Neural cell (in vitro differentiated cells): ENCODE results near the gene CACNA2D1. TPM values are rescaled to one million over a fixed set of nuclear protein-coding genes. Genes with fewer than 3 reads are reported as not detected.

ENCODE experiments used
- H2AFZ ChIP-seq: fragments of 200-600, 300-800 bp; sonication (generic), shearing (Covaris generic); 2 replicates; pipeline ENCODE4 v1.6.0; 2014; ENCODE audit warnings: low read depth, mild to moderate bottlenecking, antibody characterized with exemption, low read length, moderate library complexity
- H3F3A ChIP-seq: fragments of 200-600 bp; shearing (Covaris generic); 2 replicates; pipeline ENCODE4 v1.6.1; 2016; ENCODE audit warnings: mild to moderate bottlenecking, moderate library complexity, mixed read lengths, antibody characterized with exemption, low read length; ENCODE audit not compliant: insufficient read depth, poor library complexity, severe bottlenecking
- H3K27ac ChIP-seq: fragments of 200-600, 300-800 bp; sonication (generic), shearing (Covaris generic); 2 replicates; pipeline ENCODE4 v1.5.1; 2014; ENCODE audit warnings: mild to moderate bottlenecking, low read length, moderate library complexity
- H3K27me3 ChIP-seq: fragments of 300-800, 200-600 bp; sonication (generic), shearing (Covaris generic); 2 replicates; pipeline ENCODE4 v1.6.0; 2014; ENCODE audit warnings: mild to moderate bottlenecking, low read depth, low read length, moderate library complexity; ENCODE audit not compliant: insufficient read depth
- H3K36me3 ChIP-seq: fragments of 300-800, 200-600 bp; sonication (generic), shearing (Covaris generic); 2 replicates; pipeline ENCODE4 v1.5.1; 2014; ENCODE audit warnings: mild to moderate bottlenecking, antibody characterized with exemption, low read length, moderate library complexity; ENCODE audit not compliant: insufficient read depth
- H3K4me2 ChIP-seq: fragments of 300-800, 200-600 bp; sonication (generic), shearing (Covaris generic); 2 replicates; pipeline ENCODE4 v1.6.0; 2014; ENCODE audit warnings: mild to moderate bottlenecking, low read length
- H3K4me3 ChIP-seq: fragments of 300-800, 200-600 bp; sonication (generic), shearing (Covaris generic); 2 replicates; pipeline ENCODE4 v1.5.1; 2014; ENCODE audit warnings: mild to moderate bottlenecking, low read length, moderate library complexity
- H3K79me2 ChIP-seq: fragments of 200-600 bp; shearing (Covaris generic); replicated peaks from 2 replicates; pipeline ENCODE4 v1.6.0; 2014; ENCODE audit warnings: mild to moderate bottlenecking, low read length, moderate library complexity; ENCODE audit not compliant: insufficient read depth
- H3K9ac ChIP-seq: fragments of 300-800, 200-600 bp; sonication (generic), shearing (Covaris generic); 2 replicates; pipeline ENCODE4 v1.6.1; 2016; ENCODE audit warnings: mild to moderate bottlenecking, low read length, mixed read lengths
- H3K9me2 ChIP-seq: fragments of 200-600 bp; shearing (Covaris generic); 2 replicates; pipeline ENCODE4 v1.6.1; 2016; ENCODE audit warnings: mild to moderate bottlenecking, low read length, mixed read lengths; ENCODE audit not compliant: insufficient read depth
- H3K9me3 ChIP-seq: fragments of 200-600, 300-800 bp; sonication (generic), shearing (Covaris generic); 2 replicates; pipeline ENCODE4 v1.6.1; 2016; ENCODE audit warnings: mild to moderate bottlenecking, mixed run types, low read length, moderate library complexity, mixed read lengths
- H4K20me1 ChIP-seq: fragments of 200-600 bp; shearing (Covaris generic); 2 replicates; pipeline ENCODE4 v1.6.1; 2016; ENCODE audit warnings: mild to moderate bottlenecking, mixed run types; ENCODE audit not compliant: insufficient read depth
- CTCF ChIP-seq: fragments of 450-650 bp; IDR thresholded peaks from 2 replicates; pipeline ENCODE4 v1.5.1; 2014; ENCODE audit warnings: antibody characterized with exemption, mild to moderate bottlenecking, moderate library complexity; ENCODE audit not compliant: poor library complexity, severe bottlenecking
- EP300 ChIP-seq: fragments of 450-650 bp; conservative IDR thresholded peaks from 2 replicates; pipeline ENCODE4 v1.6.1; 2014; ENCODE audit warnings: antibody characterized with exemption, mild to moderate bottlenecking, moderate library complexity; ENCODE audit not compliant: poor library complexity, severe bottlenecking
- EZH2 ChIP-seq: fragments of 200-600, 300-800 bp; shearing (Covaris generic), sonication (generic); IDR thresholded peaks from 2 replicates; pipeline ENCODE4 v1.6.1; 2014; ENCODE audit warnings: antibody characterized with exemption, low read length, borderline replicate concordance, mild to moderate bottlenecking; ENCODE audit not compliant: insufficient read depth, poor library complexity, severe bottlenecking
- MXI1 ChIP-seq: fragments of 450-650 bp; conservative IDR thresholded peaks from 2 replicates; pipeline ENCODE4 v1.6.1; 2014; ENCODE audit warnings: antibody characterized with exemption, mild to moderate bottlenecking; ENCODE audit not compliant: poor library complexity, severe bottlenecking
- POLR2AphosphoS5 ChIP-seq: IDR thresholded peaks from 2 replicates; pipeline ENCODE4 v1.6.1; 2012
- RAD21 ChIP-seq: fragments of 450-650 bp; conservative IDR thresholded peaks from 2 replicates; pipeline ENCODE4 v1.6.1; 2014; ENCODE audit warnings: antibody characterized with exemption, mild to moderate bottlenecking, moderate library complexity
- REST ChIP-seq: IDR thresholded peaks from 2 replicates; pipeline ENCODE4 v1.6.1; 2012; ENCODE audit warnings: borderline replicate concordance
- SMC3 ChIP-seq: fragments of 450-650 bp; conservative IDR thresholded peaks from 2 replicates; pipeline ENCODE4 v1.6.1; 2014; ENCODE audit warnings: antibody characterized with exemption, mild to moderate bottlenecking, moderate library complexity; ENCODE audit not compliant: poor library complexity
- TAF1 ChIP-seq: IDR thresholded peaks from 2 replicates; pipeline ENCODE4 v1.6.1; 2012; ENCODE audit warnings: low read depth
- polyA plus RNA-seq: library from polyadenylated mRNA; depleted of rRNA; stranded (reverse); fragments of >200 nt; gene quantifications from 2 replicates; pipeline ENCODE4 v1.2.3, GENCODE V29; 2014

CACNA2D1 gene
- polyA plus RNA-seq, 1 donor from 2014 or later, result 7.0 TPM

- Histone ChIP-seq H3K4me3 (no peak overlapping the region), H3F3A (no peaks in the 10 kb centered on the region), H4K20me1 (no peaks in the 10 kb centered on the region), H3K4me2 (no peak overlapping the region), H3K27ac (no peak overlapping the region), H3K9me2 (no peaks in the 10 kb centered on the region), H3K27me3 (no peaks in the 10 kb centered on the region), H3K36me3 (no peaks in the 10 kb centered on the region), H3K9me3 (no peaks in the 10 kb centered on the region), H3K9ac (no peak overlapping the region), H2AFZ (no peak overlapping the region), H3K79me2 (no peaks in the 10 kb centered on the region)
- no peak for TF ChIP-seq CTCF
- no peak for TF ChIP-seq MXI1
- peak; percentile 27 for TF ChIP-seq EP300
Observed at GRCh38 chr7:82166260-82167015, 277.1 kb downstream of the CACNA2D1 start.

- no peak overlapping the region for H3K9ac ChIP-seq
- H3K27me3 ChIP-seq, result no peaks in the 10 kb centered on the region
- H3K27ac ChIP-seq, result no peak overlapping the region
- no peaks in the 10 kb centered on the region for H3K9me2 ChIP-seq
- H2AFZ ChIP-seq, result no peak overlapping the region
- no peaks in the 10 kb centered on the region for H4K20me1 ChIP-seq
- no peaks in the 10 kb centered on the region for H3K9me3 ChIP-seq
- no peaks in the 10 kb centered on the region for H3K79me2 ChIP-seq
- no peak overlapping the region for H3K4me2 ChIP-seq
- H3F3A ChIP-seq, result no peaks in the 10 kb centered on the region
- no peak overlapping the region for H3K4me3 ChIP-seq
- no peaks in the 10 kb centered on the region for H3K36me3 ChIP-seq
- TF ChIP-seq EZH2, result no peak
- no peak for TF ChIP-seq RAD21
Observed at GRCh38 chr7:82164813-82165212, 278.8 kb downstream of the CACNA2D1 start.

- Histone ChIP-seq H3K9me3 (no peaks in the 10 kb centered on the region), H3K4me2 (no peak overlapping the region)
Observed at GRCh38 chr7:82164410-82164809, 279.2 kb downstream of the CACNA2D1 start.

More at GRCh38 chr7:82164410-82164809, 279.2 kb downstream of the CACNA2D1 start:
- H3K4me3 ChIP-seq, result no peak overlapping the region
- H4K20me1 ChIP-seq, result no peaks in the 10 kb centered on the region
- no peaks in the 10 kb centered on the region for H3K36me3 ChIP-seq
- H3F3A ChIP-seq, result no peaks in the 10 kb centered on the region
- no peak for TF ChIP-seq EZH2
- TF ChIP-seq REST, result no peak
- TF ChIP-seq TAF1, result no peak
- TF ChIP-seq RAD21, result no peak
- no peak for TF ChIP-seq SMC3
- TF ChIP-seq EP300, result no peak
- TF ChIP-seq POLR2AphosphoS5, result no peak
- TF ChIP-seq CTCF, result no peak
- no peak for TF ChIP-seq MXI1
- no peaks in the 10 kb centered on the region for H3K9me2 ChIP-seq
- no peaks in the 10 kb centered on the region for H3K27me3 ChIP-seq
- no peak overlapping the region for H3K9ac ChIP-seq
- no peaks in the 10 kb centered on the region for H3K79me2 ChIP-seq
- no peak overlapping the region for H2AFZ ChIP-seq
- no peak overlapping the region for H3K27ac ChIP-seq
